H1 (cell line): Measurements from ENCODE around the gene NHSL2. TPM values are rescaled to one million over a fixed set of nuclear protein-coding genes. Genes with fewer than 3 reads are reported as not detected.

Experiments
- BRCA1 ChIP-seq: IDR thresholded peaks from 2 replicates; pipeline ENCODE4 v1.6.1; 2012; ENCODE audit warnings: low read depth, low read length, improper control_type of control experiment
- CHD7 ChIP-seq: fragments of 300-600 bp; sonication (generic); IDR thresholded peaks from 2 replicates; pipeline ENCODE4 v1.7.1; 2012; ENCODE audit warnings: low read length, moderate library complexity, mild to moderate bottlenecking, inconsistent platforms; ENCODE audit not compliant: insufficient replicate concordance
- CREB1 ChIP-seq: IDR thresholded peaks from 2 replicates; pipeline ENCODE4 v1.6.1; 2012; ENCODE audit warnings: inconsistent platforms
- FOSL1 ChIP-seq: IDR thresholded peaks from 2 replicates; pipeline ENCODE4 v1.6.1; 2011; ENCODE audit warnings: mild to moderate bottlenecking, low read depth, low read length, moderate library complexity; ENCODE audit not compliant: insufficient read depth
- GTF2F1 ChIP-seq: IDR thresholded peaks from 2 replicates; pipeline ENCODE4 v1.6.1; 2012; ENCODE audit warnings: low read depth, low read length, improper control_type of control experiment, borderline replicate concordance
- JUND ChIP-seq: IDR thresholded peaks from 2 replicates; pipeline ENCODE4 v1.6.1; 2011; ENCODE audit warnings: mild to moderate bottlenecking, improper control_type of control experiment, low read length
- NANOG ChIP-seq: IDR thresholded peaks from 2 replicates; pipeline ENCODE4 v1.6.1; 2011; ENCODE audit warnings: low read length, low read depth, mild to moderate bottlenecking, inconsistent platforms; ENCODE audit not compliant: insufficient read depth, poor library complexity, severe bottlenecking
- polyA plus RNA-seq, 7 experiments: library from polyadenylated mRNA; depleted of rRNA in 3 of 7; stranded (reverse) in 5 of 7; unstranded in 2 of 7; fragments of >200 nt in 5 of 7; fragments of 200-250 nt in 2 of 7; gene quantifications; 1 replicate in 5 of 7; 2 replicates in 1 of 7; 4 replicates in 1 of 7; pipeline versions ENCODE4 v1.2.1 to v1.2.3, GENCODE V29; 2011 to 2013; ENCODE audit warnings: missing spikeins in 2 of 7, mixed read lengths in 2 of 7
- total RNA-seq: library from RNA; stranded (reverse); fragmentation: NEBNext Ultra II Directional; extraction: Animal tissue kit (Norgen Biotek cat#: 25700); gene quantifications from 2 replicates; pipeline ENCODE4 v1.2.1, GENCODE V29; 2021
- TF ChIP-seq, protein P1 (sequence below): IDR thresholded peaks from 2 replicates; pipeline ENCODE4 v1.6.1; 2012; ENCODE audit warnings: low read length, inconsistent platforms

Gene NHSL2
- total and polyA plus RNA-seq, 2 of the 8 experiments (the other 6 are each of a cell fraction or from before 2014, with no cell fraction given) = 3.7 to 7.2 TPM

- TF ChIP-seq CHD7 (no peak), FOSL1 (no peak), CREB1 (no peak), GTF2F1 (no peak), JUND (no peak), BRCA1 (no peak), NANOG (no peak)
- TF ChIP-seq, protein P1, sequence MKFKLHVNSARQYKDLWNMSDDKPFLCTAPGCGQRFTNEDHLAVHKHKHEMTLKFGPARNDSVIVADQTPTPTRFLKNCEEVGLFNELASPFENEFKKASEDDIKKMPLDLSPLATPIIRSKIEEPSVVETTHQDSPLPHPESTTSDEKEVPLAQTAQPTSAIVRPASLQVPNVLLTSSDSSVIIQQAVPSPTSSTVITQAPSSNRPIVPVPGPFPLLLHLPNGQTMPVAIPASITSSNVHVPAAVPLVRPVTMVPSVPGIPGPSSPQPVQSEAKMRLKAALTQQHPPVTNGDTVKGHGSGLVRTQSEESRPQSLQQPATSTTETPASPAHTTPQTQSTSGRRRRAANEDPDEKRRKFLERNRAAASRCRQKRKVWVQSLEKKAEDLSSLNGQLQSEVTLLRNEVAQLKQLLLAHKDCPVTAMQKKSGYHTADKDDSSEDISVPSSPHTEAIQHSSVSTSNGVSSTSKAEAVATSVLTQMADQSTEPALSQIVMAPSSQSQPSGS = no peak
These were observed 170.2 kb downstream of the NHSL2 start (continued) for GRCh38 chrX:72080800-72081199.
